AML-193 (cell line): ENCODE measurements around the gene IGSF21.
"Not testable (repeated sequence)": the region's sequence is repeated elsewhere in the genome, so short reads cannot be mapped to it uniquely, and the experiment has no call there.

Experiments used
- DNase-seq, 2 experiments: peaks; one replicate each; lab custom pipeline; 2025; lab: John Stamatoyannopoulos, UW

Gene IGSF21

GRCh38 chr1:18404460-18404859, 296.9 kb downstream of the IGSF21 start:
- DNase-seq, result no peak

- DNase-seq, result no peak
Measured at GRCh38 chr1:18407166-18408045, 299.8 kb downstream of the IGSF21 start.

- no peak for DNase-seq
Measured at GRCh38 chr1:18408656-18409370, 301.2 kb downstream of the IGSF21 start.

DNA sequence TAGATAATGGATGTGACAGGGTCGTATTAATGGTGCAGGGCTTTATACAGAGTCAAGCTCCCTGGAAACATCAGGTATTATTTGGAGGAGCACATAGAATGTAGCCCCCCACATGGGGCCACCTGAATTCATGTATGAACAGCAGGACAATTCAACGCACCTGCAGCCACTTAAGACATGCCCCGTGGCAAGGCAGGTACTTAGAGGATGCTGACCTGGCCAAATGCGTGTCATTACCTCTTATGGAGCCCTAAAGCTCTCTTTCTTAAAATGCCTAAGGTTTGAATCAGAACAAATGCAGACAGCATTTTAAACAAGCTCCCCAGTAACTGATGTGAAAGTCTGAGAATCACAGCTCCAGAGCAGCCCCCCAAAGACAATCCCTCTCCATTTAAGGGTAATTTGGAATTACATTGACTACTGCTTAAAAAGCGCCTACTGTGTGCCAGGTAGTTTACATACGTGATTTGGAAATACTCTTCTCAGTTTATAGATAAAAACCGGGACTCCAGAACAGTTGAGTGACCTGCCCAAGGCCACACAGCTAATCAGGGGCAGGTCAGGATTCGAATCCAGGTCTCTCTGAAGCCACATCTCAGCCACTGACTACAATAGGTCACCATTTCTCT, 302.1 kb downstream of the IGSF21 start:
- DNase-seq, result no peak

DNA sequence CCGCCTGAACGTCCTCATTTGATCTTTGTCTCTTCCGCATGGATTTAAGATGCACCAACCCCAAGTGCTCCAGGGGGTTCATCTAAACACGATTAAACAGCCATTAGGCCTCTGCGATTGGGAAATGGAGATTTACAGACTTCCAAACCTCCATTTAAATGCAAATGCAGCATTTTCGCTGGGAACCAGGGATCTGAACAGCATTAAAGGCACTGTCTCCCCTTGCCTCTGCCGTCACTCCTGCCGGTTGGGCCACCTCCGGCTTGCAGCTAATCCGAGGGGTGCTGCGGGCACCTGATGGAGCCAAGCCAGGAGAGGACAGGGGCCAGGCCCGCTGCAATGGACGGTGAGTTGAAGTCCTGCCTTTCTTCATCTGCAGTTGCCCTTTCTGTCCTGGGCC, 302.8 kb downstream of the IGSF21 start:
- no peak for DNase-seq

DNA sequence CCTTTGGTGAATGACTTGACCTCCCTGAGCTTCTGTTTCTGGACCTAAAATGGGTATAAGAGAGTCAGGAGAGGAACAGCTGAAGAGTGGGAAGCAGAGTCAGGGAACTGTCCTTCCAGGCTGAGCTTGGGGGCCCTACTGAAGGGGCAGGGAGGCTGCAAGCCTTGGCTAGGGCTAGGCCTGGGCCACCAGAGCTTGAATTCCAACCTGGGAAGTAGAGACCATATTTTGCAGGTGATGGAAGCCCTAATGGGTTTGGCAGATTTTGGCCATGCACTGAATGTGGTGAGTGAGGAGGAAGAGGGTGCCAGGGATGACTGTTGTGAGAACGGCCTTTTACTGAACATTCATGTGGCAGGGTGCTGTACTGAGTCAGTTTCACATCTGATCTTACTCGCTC, 303.7 kb downstream of the IGSF21 start:
- no peak for DNase-seq

GRCh38 chr1:18411820-18412641, 304.4 kb downstream of the IGSF21 start:
- DNase-seq, result no peak

- no peak for DNase-seq
Measured at GRCh38 chr1:18412882-18413353, 305.3 kb downstream of the IGSF21 start.

DNA sequence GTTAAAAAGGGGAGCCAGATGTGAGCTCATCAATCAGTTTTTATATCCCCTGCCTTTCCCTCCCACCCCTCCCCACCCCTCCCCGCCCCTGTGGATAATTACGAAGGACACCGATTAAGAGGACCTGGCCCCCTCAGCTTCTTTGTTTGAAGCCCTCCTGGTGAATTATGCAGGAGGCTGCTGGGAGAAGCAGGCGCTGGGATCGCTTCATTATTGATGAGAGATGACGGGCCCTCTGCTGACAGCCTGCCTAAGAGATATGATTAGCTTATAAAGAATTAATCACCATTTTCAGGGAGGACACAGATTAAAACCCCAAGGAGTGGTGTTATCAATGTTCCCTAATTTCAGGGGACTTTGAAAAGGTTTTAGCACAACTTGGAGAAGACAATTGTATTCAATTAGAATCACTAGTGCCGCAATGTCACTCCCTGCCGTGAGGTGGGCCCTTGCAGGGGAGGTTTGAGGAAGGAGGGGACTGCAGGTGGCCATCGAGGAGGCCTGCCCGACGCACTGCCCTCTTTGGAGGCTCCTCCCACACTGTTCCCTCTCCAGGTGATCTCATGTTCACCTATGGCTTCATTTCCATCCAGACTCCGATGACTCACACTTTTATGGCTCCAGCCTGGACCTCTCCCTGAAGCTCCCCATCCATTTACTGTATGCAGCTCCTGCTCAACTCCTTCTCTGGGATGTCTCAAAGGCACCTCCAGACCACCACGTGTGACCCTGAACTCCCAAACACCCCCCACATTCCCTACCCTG, 306.1 kb downstream of the IGSF21 start:
- DNase-seq, result no peak

DNA sequence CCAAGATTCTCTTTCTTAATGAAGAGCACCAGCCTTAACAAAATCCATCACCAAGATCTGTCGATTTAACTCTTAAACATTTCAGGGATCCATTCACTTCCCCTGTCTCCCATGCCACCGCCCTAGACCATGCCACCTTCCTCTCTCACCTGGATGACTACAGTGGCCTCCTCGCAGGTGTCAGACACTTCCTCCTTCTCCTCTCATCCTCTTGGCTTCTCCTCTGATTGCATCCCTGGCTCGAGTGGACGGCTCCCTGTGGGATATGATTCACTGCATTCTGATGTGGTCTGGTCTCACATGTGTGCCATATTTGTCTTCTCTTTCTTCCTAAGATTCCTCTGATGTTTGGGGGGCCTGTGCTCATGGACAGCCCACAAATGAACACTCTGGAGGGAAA, 306.7 kb downstream of the IGSF21 start:
- DNase-seq, result no peak

GRCh38 chr1:18414872-18415447, 307.4 kb downstream of the IGSF21 start:
- no peak for DNase-seq

DNA sequence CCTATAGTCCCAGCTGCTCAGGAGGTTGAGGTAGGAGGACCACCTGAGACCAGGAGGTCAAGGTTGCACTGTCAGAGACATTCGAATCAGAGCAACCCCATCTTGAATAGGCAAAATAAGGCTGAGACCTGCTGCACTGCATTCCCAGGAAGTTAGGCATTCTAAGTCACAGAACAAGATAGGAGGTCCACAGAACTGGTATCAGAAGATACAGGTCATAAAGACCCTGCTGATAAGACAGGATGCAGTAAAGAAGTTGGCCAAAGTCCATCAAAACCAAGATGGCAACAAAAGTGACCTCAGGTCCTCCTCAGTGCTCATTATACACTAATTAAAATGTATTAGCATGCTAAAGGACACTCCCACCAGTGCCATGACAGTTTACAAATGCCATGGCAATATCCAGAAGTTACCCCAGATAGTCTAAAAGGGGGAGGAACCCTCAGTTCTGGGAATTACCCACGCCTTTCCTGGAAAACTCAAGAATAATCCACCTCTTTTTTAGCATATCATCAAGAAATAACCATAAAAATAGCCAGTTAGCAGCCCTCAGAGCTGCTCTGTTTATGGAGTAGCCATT, 307.9 kb downstream of the IGSF21 start:
- DNase-seq, result no peak

GRCh38 chr1:18416126-18416525, 308.5 kb downstream of the IGSF21 start:
- not testable (repeated sequence) for DNase-seq

GRCh38 chr1:18417316-18418269, 310.0 kb downstream of the IGSF21 start:
- no peak for DNase-seq

DNA sequence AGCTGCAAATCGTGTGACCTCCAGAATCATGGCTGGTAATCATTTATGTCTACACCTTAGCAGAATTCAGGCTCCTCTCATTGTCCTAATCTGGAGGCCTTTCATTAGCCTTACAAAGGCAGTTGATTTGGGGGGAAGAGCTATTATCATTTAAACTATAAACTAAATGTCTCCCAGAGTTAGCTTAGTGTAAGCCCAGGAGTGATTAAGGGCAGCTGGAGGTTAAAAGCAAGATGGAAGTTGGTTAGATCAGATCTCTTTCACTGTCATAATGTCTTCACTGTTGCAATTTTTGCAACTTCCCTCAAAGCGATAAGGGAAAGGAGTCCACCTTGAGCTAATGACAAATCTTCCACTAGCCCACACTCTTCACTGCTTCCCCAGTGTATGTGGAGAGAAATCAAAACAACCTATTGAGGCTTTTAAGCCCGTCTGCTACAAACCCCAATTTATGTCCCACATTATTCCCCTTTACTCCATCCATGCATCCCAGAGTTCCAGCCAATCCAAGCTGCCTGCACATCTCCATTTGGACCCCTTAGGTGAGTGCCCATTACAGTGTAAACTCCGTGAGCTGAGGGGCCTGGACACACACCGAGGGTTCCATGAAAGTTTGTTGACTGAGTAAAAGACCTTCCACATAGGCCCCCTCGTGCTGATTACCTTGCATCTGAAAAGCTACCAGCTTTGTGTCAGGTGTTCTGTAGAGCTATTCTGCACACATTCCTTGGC, 311.7 kb downstream of the IGSF21 start:
- DNase-seq, result no peak

GRCh38 chr1:18419845-18420184, 312.2 kb downstream of the IGSF21 start:
- DNase-seq, result no peak

- DNase-seq, result no peak
Measured at GRCh38 chr1:18422076-18422777, 314.6 kb downstream of the IGSF21 start.

DNA sequence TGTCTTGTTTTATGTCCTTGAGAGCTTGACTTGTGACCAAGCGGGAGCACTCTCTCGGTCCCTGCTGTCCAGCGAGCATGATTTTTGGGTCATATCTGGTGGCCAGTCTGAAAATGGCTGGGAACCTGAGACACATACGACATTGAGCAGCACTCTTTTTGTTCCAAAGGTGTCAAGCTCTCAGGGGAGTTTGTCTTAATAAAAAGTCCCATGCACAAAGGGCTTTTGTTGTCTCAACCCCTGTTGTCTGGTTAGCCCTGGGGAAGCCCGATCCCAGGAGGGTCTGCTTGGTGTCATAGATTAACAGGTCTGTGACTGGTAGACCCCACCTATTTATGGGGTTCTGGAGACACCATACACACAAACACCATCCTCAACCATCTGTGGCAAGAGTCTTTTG, 315.4 kb downstream of the IGSF21 start:
- DNase-seq, result no peak
